Chondrocyte (in vitro differentiated cells): ENCODE data around the gene DTWD2. TPM values are rescaled to one million over a fixed set of nuclear protein-coding genes. Genes with fewer than 3 reads are reported as not detected.
"Not testable (repeated sequence)": the region's sequence is repeated elsewhere in the genome, so short reads cannot be mapped to it uniquely, and the experiment has no call there.

Experiments
- DNase-seq: peaks from one replicate; pipeline ENCODE4 v3.0.0; 2021; ENCODE audit warnings: mixed read lengths, low spot score
- H3K27ac Mint-ChIP-seq: one replicate; pipeline ENCODE4 v1.8.0; 2021; ENCODE audit warnings: mild to moderate bottlenecking, moderate library complexity, mixed read lengths; ENCODE audit not compliant: unreplicated experiment
- H3K27me3 Mint-ChIP-seq: 2 replicates; pipeline ENCODE4 v1.8.0; 2021; ENCODE audit warnings: low read depth, mixed read lengths
- H3K36me3 Mint-ChIP-seq: 2 replicates; pipeline ENCODE4 v1.8.0; 2021; ENCODE audit warnings: low read depth, mixed read lengths
- H3K4me1 Mint-ChIP-seq: 2 replicates; pipeline ENCODE4 v1.8.0; 2021; ENCODE audit warnings: low read depth, mild to moderate bottlenecking, mixed read lengths
- H3K4me3 Mint-ChIP-seq: one replicate; pipeline ENCODE4 v1.8.0; 2021; ENCODE audit warnings: mild to moderate bottlenecking, moderate library complexity, mixed read lengths; ENCODE audit not compliant: unreplicated experiment
- H3K9me3 Mint-ChIP-seq: 2 replicates; pipeline ENCODE4 v1.8.0; 2021; ENCODE audit warnings: low read depth, mixed read lengths
- total RNA-seq: library from RNA; stranded (reverse); gene quantifications from 3 replicates; pipeline ENCODE4 v1.2.1, GENCODE V29; 2021
- TF ChIP-seq, protein P1 (sequence below): fragments of 200-600 bp; sonication (generic); IDR thresholded peaks from 2 replicates; pipeline ENCODE4 v1.5.0; 2021; ENCODE audit warnings: antibody characterized with exemption, mild to moderate bottlenecking, moderate library complexity

DTWD2 gene
- total RNA-seq, 1 donor from 2014 or later = 7.9 TPM

DNA sequence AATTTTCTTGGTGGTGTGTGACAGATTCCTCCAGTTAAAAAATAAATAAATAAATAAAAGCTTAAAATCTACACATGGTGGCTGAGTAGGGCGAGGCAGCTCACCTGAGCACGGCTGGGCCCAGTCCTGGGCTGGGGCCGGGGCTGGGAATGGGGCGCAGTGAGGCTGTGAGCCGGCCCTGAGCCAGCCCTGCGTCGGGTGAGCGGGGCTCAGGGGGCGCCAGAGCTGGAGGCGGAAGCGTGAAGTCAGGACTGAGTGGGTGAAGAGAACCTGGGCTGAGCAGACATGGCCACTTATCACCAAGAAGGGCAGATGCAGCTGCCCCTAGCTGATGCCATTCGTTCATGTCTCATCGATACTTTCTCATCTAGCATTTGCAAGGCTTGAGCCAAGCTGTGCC, 22.8 kb upstream of the DTWD2 start:
- no peaks in the 10 kb centered on the region for H3K9me3 Mint-ChIP-seq
- H3K27ac Mint-ChIP-seq = no peak overlapping the region
- H3K4me3 Mint-ChIP-seq = no peak overlapping the region
- H3K4me1 Mint-ChIP-seq = no peaks in the 10 kb centered on the region
- TF ChIP-seq, protein P1, sequence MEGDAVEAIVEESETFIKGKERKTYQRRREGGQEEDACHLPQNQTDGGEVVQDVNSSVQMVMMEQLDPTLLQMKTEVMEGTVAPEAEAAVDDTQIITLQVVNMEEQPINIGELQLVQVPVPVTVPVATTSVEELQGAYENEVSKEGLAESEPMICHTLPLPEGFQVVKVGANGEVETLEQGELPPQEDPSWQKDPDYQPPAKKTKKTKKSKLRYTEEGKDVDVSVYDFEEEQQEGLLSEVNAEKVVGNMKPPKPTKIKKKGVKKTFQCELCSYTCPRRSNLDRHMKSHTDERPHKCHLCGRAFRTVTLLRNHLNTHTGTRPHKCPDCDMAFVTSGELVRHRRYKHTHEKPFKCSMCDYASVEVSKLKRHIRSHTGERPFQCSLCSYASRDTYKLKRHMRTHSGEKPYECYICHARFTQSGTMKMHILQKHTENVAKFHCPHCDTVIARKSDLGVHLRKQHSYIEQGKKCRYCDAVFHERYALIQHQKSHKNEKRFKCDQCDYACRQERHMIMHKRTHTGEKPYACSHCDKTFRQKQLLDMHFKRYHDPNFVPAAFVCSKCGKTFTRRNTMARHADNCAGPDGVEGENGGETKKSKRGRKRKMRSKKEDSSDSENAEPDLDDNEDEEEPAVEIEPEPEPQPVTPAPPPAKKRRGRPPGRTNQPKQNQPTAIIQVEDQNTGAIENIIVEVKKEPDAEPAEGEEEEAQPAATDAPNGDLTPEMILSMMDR = no peak
- no peak for DNase-seq
- H3K36me3 Mint-ChIP-seq = no peaks in the 10 kb centered on the region
- no peaks in the 10 kb centered on the region for H3K27me3 Mint-ChIP-seq

DNA sequence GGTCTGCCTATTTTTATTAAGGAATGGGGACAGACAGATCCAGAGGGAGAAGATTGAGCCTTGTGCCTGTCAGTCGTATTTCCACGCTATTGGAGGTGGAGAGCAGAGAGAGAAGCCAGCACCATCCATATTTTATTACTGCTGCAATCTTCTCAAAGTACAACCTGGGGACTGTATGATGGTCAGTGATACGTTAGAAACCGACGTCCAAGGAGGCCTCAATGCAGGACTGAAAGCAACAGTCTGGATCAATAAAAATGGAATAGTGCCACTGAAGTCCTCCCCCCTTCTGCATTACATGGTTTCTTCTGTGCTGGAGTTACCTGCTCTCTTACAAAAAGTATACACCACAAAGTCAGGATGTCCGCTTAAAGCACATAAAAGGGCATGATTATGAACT, 21.9 kb upstream of the DTWD2 start:
- no peaks in the 10 kb centered on the region for H3K36me3 Mint-ChIP-seq
- TF ChIP-seq, protein P1 = no peak
- no peaks in the 10 kb centered on the region for H3K27me3 Mint-ChIP-seq
- H3K4me1 Mint-ChIP-seq = no peaks in the 10 kb centered on the region
- DNase-seq = no peak
- no peaks in the 10 kb centered on the region for H3K9me3 Mint-ChIP-seq
- no peak overlapping the region for H3K27ac Mint-ChIP-seq
- H3K4me3 Mint-ChIP-seq = no peak overlapping the region

DNA sequence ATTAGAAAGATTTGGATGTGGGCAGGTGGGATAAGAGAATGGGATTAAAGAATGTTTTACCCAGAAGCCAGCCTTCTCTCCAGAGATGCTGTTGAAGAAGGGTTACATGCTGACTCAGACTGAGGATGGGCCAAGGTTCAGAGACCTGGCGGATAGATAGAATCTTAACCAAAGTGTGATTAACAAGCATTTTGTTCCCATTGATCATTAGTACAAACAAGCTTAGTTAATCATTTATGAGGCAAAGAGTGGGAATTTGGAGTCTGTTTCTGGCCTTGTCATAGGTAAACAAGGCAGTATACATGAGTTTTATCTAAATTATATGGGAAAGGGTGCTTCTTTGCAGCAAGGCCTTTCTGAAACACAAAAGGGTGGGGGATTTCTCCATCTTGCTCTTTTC, 20.8 kb upstream of the DTWD2 start:
- Mint-ChIP-seq H3K9me3 (no peaks in the 10 kb centered on the region), H3K27ac (no peak overlapping the region), H3K27me3 (no peaks in the 10 kb centered on the region), H3K36me3 (no peaks in the 10 kb centered on the region), H3K4me1 (no peaks in the 10 kb centered on the region), H3K4me3 (no peak overlapping the region)
- DNase-seq = no peak
- TF ChIP-seq, protein P1 = no peak

DNA sequence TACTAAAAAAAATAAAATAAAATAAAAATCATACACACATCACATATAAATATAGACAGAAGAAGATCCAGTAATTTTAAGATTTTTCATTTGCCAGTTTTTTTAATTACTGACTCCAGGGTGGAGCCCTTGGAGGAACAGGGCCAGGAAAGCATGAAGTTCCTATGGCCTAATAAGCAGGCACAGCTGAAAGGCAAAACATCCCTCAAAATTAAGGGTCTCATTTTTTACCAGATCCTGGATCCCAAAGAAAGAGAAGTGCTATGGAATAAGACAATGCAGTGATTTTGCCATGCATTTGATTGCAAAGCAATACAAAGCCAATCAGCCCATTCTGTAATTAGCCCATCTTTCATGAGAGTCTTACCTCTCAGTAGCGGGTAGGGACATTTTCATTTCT, 11.3 kb upstream of the DTWD2 start:
- Mint-ChIP-seq H3K27me3 (peaks cover 3% of the 10 kb centered on the region), H3K36me3 (peaks cover 1% of the 10 kb centered on the region)

DNA sequence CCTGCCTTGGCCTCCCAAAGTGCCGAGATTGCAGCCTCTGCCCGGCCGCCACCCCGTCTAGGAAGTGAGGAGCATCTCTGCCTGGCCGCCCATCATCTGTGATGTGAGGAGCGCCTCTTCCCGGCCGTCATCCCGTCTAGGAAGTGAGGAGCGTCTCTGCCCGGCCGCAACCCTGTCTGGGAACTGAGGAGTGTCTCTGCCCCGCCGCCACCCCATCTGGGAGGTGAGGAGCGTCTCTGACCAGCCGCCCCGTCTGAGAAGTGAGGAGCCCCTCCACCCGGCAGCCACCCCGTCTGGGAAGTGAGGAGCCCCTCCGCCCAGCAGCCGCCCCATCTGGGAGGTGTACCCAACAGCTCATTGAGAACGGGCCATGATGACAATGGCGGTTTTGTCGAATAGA, 10.5 kb upstream of the DTWD2 start:
- DNase-seq, H3K36me3 Mint-ChIP-seq, H3K4me1 Mint-ChIP-seq, H3K27ac Mint-ChIP-seq, H3K4me3 Mint-ChIP-seq, H3K27me3 Mint-ChIP-seq: not testable (repeated sequence)
- peaks cover 26% of the 10 kb centered on the region for H3K9me3 Mint-ChIP-seq

More for the DNA sequence above, 11.3 kb upstream of the DTWD2 start:
- no peaks in the 10 kb centered on the region for H3K4me1 Mint-ChIP-seq
- no peak overlapping the region for H3K4me3 Mint-ChIP-seq
- TF ChIP-seq, protein P1 = no peak
- DNase-seq = no peak
- no peak overlapping the region for H3K27ac Mint-ChIP-seq
- H3K9me3 Mint-ChIP-seq = peaks cover 26% of the 10 kb centered on the region

DNA sequence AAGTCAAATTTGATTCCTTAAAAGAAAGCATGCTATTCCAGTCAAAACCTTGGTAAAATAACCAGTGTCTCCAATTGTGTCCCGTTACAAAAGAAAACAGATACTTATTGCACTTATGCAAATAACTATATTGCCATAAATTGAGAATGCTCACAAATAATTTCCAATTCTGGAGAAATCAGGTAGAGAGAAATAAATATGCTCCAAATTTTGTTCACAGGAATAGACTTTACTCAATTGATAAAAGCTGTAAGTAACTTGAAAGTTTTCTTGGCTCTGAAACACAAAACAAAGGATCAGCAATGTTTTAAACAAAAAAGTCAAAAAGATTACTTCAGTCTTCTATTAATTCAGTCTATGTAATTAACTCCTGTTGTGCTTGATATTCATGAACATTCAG, 7.8 kb upstream of the DTWD2 start:
- H3K4me1 Mint-ChIP-seq = no peaks in the 10 kb centered on the region
- H3K9me3 Mint-ChIP-seq = peaks cover 30% of the 10 kb centered on the region
- H3K27ac Mint-ChIP-seq = no peak overlapping the region

More for the DNA sequence above, 7.8 kb upstream of the DTWD2 start:
- no peak for DNase-seq
- Mint-ChIP-seq H3K36me3 (peaks cover 3% of the 10 kb centered on the region), H3K27me3 (no peaks in the 10 kb centered on the region), H3K4me3 (no peak overlapping the region)
- TF ChIP-seq, protein P1 = no peak
